GM15510 (cell line): Measurements from ENCODE around the gene IL17RC.

Source experiments
- POLR2A ChIP-seq: IDR thresholded peaks from 3 replicates; pipeline ENCODE4 v1.6.1; 2011; ENCODE audit warnings: borderline replicate concordance; ENCODE audit not compliant: insufficient read length; ENCODE audit errors: extremely low read depth

IL17RC gene

GRCh38 chr3:9916734-9917680 lies at the start of gene IL17RC:
Gene IL17RC, plus strand, starts transcription at chr3:9917098. Its CDS starts 218 bp downstream, at chr3:9917316.
- no peak for TF ChIP-seq POLR2A

- TF ChIP-seq POLR2A = no peak
Observed at GRCh38 chr3:9867106-9867505, 49.8 kb upstream of the IL17RC start.

GRCh38 chr3:9869955-9870354 lies 46.9 kb upstream of the IL17RC start:
- TF ChIP-seq POLR2A = no peak

- TF ChIP-seq POLR2A = no peak
Observed at GRCh38 chr3:9870978-9871377, 45.9 kb upstream of the IL17RC start.

- no peak for TF ChIP-seq POLR2A
Observed at GRCh38 chr3:9875448-9875847, 41.5 kb upstream of the IL17RC start.

- TF ChIP-seq POLR2A = no peak
Observed at GRCh38 chr3:9876991-9877390, 39.9 kb upstream of the IL17RC start.

- TF ChIP-seq POLR2A = no peak
Observed at GRCh38 chr3:9878700-9879099, 38.2 kb upstream of the IL17RC start.

- TF ChIP-seq POLR2A = no peak
Observed at GRCh38 chr3:9879830-9880549, 36.9 kb upstream of the IL17RC start, which contains the start of gene CIDEC. Gene CIDEC, minus strand, starts transcription at chr3:9880253. Its CDS starts 1,767 bp downstream, at chr3:9878486.

GRCh38 chr3:9881441-9881840 lies 35.5 kb upstream of the IL17RC start:
- TF ChIP-seq POLR2A = no peak

- no peak for TF ChIP-seq POLR2A
Observed at GRCh38 chr3:9883706-9884554, 33.0 kb upstream of the IL17RC start.

GRCh38 chr3:9884555-9885165 lies 32.2 kb upstream of the IL17RC start:
- TF ChIP-seq POLR2A = no peak

GRCh38 chr3:9886328-9886727 lies 30.6 kb upstream of the IL17RC start:
- TF ChIP-seq POLR2A = no peak

- TF ChIP-seq POLR2A = no peak
Observed at GRCh38 chr3:9887480-9887879, 29.4 kb upstream of the IL17RC start.

GRCh38 chr3:9888540-9888939 lies 28.4 kb upstream of the IL17RC start:
- no peak for TF ChIP-seq POLR2A
